HuH-7 (cell line): ENCODE results near the gene PAX4.

Experiments
- DNase-seq: peaks from one replicate; pipeline ENCODE4 v3.0.0; 2011; ENCODE audit warnings: low spot score

PAX4 gene

DNA sequence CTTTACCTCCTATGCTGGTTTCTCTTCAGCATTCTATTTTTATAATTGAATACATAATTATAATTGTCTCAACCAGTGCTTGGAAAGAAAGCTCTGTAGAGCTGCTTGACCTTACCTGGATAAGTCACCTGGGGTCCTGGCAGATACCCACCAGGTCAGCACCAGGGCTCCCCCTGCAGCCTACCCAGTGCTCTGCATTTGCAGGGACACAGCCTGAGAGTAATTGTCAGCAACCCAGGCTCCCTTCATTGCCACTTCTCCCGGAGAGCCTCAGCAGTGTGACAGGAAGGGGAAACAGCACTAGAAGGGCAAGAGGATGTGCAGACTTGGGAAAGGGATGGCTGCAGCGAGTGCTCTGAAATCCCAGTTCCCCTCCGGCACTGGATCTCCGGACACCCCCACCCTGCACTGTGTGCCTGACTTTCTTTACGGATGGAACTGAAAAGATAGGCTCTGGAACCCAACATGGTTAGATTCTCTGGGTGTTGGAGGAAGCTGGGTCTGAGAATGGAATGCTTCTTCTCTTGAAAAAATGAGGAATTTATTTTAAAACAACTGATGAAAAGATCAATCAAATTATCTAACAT lies 11.4 kb upstream of the PAX4 start:
- DNase-seq = peak; percentile 74

DNA sequence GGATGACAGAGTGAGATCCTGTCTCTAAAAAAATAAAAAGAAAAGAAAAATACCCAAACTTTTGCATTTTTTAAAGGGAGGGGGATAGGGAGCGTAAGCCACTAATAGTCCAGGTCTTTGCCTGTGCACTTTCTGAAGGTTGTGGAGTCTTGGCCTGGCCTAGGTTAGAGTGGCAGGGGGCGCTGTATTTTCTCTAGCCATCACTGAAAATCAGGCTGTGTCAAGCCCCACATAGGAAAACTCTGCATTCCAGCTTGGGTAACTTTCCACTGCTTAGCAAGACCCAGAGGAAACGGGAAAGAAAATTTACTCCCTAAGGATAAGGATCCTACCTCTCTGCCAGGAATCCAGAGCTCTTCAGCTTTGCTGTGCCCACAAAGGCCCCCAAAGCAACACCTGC lies 10.5 kb upstream of the PAX4 start:
- DNase-seq = peak; percentile 38

DNA sequence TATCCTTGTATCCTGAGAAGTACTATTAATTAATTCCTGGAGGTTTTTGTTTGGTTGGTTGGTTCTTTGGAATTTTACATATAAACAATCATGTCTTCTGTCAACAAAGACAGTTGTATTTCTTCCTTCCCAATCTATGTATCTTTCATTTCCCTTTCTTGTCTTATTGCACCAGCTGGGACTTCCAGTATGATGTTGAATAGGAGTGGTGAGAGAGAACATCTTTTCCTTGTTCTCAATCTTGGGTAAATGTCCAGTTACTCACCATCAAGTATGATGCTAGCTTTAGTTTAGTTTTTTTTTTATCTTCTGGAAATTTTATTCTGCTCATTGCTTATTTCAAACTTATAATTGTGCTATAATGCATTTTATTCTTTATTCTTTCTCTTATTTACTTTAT lies 7.4 kb upstream of the PAX4 start:
- DNase-seq = no peak

DNA sequence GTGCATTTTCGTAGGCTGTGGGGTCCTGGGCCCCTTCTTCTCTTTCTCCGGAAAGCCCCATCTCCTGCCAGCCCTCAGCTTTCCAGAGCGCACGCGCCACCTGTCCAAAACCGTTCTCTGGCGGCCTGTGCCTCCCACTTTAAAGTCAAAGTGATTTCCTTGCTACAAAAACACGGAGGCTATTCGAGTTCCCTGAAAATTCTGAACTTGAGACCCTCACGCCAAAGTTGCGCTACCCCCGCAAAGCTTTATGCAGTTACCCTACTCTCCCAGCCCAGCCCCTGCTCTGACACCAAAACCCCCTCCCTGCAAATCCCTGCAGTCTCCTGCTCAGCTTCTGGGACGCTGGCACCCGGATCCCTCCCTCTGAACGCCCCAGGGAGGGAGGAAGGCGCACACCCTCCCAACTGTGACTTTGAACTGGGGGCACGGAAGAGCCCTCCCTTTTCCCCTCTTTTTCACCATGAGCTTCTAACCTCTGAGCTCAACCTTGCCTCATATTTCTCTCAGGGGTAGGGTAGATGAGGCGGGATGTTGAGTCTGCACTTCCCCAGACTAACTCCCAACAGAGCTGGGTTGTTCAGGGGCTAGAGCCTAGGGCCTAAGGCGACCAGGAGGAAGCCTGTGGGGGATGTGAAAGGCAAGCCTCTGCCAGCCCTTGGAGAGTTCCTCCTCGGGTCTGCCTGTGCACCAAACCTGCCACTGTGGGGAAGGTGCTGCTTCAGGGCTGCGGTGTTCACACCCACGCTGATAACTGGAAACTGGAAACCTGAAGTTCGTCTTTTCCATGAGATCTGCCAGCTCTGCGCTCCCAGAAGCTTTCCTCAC lies 2.7 kb upstream of the PAX4 start:
- no peak for DNase-seq

DNA sequence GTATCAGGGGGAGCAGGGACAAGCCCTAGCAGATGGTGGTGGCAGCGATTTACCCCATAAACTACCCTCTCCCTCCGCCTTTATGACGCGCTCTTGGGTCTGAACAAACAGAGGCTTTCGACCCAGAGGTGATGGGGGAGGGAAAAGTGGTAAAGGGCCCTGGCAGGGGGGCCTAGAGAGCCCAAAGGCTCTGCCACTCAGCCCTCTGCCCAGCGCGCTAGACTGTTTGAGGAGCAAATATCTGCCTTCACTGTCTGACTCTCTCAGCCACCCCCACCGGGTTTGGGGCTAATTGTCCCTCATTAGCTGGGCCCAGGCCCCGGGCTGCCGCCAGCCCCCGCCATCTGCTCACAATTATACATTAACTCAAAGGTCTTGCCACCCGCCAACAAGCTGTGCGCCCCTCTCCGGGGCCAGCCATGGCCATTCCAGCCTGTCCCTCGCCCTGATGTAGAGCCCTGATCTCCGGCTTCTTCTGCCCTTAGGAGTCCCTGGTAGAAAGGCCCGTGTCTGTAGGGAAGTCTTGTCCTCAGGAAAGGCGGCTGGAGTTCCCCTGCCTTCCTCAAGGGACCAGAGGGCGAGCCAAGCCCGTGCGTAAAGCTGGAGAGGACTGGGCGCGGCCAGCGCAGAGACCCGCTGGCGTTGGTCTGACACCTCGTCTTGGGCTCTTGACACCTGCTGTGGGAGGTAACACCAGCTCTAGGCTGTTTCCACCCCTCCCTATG lies 1.9 kb upstream of the PAX4 start:
- DNase-seq = no peak

DNA sequence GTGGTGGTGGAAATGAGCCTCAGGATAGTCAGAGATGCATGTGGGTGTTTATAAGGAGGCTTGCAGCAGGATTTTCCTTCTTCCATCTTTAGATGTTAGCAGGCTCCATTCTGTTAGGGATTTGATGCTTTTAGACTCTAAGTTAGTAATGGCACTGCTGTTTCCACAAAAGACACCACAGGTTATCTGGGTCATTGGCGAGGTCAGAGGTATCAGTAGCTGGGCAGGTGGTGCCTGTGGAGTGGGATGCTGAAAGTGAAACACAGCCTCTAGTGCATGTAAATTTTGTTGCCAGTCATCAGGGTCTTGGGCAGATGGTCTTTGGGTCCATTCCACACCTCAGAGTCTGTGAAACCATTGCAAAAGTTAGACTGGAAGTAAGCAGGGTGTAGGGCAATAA lies 833 bp upstream of the PAX4 start:
- no peak for DNase-seq

DNA sequence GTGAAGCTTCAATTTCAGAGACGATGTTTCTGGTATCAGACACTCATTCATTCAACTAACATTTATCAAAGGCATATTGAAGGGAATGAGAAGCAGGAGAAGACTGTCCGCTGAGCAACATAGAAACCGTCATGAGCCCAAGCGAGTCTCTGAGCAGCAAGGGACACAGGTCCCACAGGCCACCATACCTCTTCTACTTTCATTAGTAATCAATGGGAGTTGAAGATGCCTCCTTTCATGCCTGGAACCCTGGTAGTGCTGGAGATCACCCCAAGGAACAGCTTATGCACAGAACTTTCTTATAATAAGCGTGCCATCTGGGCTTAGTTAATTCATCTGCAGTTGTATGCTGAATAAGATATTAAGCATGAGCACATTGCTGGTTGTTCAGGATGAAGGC lies 1.2 kb downstream of the PAX4 start:
- DNase-seq = no peak

DNA sequence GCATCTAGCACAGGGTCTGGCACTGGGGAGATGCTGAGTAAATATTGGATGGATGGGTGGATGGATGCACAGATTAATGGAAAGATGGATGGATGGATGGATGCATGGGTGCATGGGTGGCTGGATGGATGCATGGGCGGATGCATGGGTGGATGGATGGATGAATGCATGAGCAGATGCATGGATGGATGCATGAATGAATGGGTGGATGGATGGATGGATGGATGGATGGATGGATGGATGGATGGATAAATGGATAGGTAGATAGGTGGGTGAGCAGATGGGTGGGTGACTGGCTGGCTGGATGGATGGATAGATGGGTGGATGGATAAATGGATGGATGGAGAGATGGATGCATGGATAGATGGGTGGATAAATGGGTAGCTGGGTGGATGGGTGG lies 5.7 kb downstream of the PAX4 start:
- DNase-seq = no peak

DNA sequence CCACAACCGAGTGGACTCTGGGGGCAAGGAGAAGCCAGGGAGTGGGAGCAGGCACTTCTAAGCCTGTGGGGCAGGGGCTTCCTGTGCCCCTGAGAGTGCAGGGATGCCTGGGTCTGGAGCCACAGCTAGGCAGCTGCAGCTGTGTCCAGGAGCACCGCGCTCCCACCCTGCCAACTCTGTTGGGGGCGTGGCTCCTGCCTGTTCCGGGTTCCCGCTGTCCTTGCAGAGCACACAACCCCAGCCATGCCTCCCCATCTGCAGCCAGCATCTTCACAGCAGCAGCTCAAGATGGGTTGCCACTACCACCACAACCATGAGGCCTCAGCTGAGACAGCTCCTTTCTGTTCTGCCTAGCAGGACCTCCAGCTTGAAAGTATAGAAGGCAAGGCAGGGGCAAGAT lies 8.6 kb downstream of the PAX4 start:
- no peak for DNase-seq

DNA sequence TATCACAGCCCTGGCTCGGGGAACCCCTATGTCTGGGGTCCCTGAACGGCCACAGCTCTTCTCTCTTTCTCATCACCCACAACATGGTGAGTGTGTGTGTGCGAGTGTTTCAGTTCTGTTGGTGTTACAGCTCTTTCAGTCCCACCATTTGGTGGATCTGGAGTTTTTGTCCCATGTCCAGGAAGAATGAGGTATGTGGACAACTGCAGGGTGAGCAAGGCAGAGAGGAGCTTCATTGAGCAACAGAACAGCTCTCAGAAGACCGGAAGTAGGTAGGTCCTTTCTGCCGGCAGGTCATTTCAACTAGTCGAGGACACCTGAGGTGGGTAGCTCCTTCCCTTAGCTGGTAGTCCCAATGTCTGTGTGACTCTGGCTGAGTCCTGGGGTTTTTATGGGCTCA lies 9.5 kb downstream of the PAX4 start:
- DNase-seq = no peak

DNA sequence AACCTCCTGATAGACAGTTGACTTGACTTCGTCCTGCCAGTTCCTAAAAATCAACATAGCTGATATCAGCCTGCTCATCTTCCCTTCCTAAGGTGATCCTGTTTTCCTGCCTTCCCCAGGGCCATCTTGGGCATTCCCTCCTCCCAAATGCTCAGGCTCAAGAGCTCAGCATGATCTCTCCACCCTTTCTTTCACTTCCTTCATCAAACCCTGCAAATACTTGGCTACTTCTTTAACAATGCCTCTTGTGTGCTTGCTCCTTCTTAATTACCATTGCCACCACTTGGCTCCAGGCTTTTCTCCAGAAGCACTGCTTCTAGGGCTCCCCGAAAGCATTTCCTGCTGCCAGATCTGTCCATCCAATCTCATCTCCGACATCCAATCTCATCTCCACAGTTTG lies 17.1 kb downstream of the PAX4 start:
- no peak for DNase-seq

DNA sequence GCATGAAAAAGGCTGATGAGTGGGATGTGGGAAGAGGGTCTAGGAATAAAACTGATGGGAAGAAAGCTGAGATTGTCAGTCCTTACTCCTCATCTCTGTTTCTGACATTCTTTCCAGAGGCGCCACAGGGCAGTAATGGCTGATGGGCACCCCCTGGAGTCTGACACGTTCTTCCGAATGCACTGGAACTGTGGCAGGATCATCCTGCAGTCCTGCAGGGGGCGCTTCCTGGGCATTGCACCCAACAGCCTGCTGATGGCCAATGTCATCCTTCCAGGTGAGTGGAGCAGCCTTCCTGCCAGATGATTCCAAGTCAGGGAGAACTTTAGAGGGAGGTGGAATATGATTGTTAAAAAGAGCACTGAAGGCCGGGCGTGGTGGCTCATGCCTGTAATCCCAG lies 19.6 kb downstream of the PAX4 start:
- peak; percentile 69 for DNase-seq

DNA sequence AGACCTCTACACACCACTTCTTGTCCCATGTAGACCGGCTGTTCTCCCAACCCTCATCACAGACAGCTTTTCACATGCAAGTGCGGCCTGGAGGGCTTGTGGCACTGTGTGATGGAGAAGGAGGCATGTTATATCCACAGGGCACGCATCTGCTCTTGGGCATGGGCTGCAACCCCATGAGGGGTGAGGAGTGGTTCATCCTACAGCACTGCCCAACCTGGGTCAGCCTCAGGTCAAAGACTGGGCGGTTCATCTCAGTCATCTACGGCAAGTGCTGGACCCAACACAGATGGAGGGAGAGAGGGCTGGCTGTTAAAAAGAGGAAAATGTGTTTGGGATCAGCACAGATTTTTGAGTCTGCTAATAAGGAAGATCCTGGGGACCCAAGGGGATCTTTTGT lies 22.2 kb downstream of the PAX4 start:
- no peak for DNase-seq

DNA sequence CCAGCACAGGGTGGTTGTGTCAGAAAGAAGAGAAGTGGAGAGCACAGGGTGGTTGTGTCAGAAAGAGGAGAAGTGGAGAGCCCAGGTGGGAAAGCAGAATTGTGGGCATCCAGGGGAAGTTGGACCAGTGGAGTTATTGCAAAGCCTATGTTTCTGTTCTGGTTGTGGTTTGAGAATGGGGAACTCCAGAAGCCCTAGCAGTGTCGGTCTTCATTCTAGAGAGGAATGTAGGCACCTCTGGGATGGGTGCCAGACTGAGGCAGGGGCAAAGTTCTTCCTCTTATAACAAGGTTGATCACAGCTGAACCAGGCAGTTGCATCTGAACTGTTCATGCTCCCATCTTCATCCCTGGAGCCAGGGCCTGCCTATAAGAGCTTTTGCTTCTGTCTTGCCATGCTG lies 23.5 kb downstream of the PAX4 start:
- DNase-seq = no peak

DNA sequence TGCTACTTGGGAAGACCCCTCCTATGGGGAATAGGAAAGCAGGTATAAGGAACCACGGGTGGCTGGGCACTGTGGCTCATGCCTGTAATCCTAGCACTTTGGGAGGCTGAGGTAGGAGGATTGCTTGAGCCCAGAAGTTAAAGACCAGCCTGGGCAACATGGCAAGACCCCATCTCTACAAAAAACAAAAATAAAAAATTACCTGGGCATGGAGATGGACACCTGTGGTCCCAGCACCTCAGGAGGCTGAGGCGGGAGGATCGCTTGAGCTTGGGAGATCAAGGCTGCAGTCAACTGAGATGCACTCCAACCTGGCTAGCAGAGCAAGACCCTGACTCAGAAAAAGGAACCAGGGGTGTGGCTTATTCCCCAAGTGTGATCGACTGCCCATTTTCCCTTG lies 25.4 kb downstream of the PAX4 start:
- DNase-seq = no peak

DNA sequence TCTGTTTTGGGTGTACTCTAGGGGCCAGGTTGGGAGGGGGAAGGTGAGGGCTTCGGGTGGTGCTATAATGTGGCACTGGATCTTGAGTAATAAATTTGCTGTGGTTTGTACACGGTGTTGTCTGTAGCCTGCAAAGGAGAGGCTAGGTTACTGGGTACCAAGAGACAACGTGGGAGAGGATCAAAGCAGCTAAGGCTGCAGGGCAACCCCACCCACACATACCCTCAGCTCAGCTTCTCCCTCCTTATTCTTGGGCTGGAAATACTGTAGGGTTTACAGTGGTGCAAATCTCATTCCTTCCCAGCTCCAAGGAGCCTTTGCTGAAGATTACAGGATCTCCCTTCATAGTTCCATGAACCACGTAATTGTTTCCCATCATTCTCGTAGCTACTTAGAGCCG lies 26.4 kb downstream of the PAX4 start:
- no peak for DNase-seq

DNA sequence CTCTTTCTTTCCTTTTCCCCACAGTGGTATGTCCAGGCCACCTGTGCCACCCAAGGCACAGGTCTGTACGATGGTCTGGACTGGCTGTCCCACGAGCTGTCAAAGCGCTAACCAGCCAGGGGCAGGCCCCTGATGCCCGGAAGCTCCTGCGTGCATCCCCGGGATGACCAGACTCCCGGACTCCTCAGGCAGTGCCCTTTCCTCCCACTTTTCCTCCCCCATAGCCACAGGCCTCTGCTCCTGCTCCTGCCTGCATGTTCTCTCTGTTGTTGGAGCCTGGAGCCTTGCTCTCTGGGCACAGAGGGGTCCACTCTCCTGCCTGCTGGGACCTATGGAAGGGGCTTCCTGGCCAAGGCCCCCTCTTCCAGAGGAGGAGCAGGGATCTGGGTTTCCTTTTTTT lies 26.8 kb downstream of the PAX4 start:
- no peak for DNase-seq

DNA sequence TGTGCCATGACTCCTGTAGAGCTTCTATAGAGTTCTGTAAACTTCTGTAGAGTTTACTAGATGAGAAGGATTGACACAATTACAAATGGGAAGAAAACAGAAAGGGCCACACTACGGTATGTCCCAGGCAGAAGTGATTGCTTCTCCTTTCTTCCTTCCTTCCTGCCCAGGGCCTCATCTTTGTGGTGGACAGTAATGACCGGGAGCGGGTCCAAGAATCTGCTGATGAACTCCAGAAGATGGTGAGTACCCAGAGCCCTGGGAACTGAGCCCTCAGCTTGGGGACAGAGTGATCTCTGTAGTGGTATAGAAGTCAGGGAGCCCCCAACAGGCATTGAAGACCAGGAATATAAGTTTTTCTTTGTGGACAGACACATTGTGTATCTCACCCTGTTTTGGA lies 28.0 kb downstream of the PAX4 start:
- DNase-seq = no peak

DNA sequence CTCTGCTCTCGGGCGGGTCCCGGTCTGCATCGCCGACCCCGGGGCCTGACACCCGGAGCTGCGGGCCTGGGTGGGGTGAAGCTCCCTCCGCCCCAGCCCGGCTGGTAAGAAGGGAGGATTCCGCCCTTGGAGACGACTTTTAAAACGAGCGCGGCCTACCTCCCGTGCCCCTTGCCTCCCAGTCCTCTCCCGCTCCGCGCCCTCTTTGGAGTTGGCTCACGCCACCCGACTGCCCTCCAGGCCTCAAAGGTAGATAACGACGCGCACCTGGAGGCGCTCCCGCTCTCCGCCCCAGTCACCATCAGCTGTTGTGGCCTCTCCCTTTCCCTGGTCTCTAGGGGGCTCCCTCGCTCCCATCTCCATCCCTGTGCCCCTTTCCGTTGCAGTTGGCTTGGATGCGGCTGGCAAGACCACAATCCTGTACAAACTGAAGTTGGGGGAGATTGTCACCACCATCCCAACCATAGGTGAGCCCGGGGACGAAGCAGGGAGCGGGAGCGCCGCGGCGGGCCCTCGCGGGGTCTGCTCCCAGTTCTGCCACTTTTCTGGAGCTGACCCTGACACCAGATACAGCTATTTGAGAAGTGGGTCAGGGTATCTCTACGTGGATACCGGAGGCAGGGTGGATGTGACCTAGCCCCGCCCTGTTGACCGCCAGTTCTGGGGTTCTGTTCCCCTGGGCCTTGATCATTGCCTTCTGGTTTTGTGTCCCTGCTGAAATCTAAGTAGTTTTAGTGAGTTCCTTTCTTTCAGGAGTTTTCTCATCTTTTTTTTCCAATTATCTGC lies 29.1 kb downstream of the PAX4 start:
- peak; percentile 90 for DNase-seq

DNA sequence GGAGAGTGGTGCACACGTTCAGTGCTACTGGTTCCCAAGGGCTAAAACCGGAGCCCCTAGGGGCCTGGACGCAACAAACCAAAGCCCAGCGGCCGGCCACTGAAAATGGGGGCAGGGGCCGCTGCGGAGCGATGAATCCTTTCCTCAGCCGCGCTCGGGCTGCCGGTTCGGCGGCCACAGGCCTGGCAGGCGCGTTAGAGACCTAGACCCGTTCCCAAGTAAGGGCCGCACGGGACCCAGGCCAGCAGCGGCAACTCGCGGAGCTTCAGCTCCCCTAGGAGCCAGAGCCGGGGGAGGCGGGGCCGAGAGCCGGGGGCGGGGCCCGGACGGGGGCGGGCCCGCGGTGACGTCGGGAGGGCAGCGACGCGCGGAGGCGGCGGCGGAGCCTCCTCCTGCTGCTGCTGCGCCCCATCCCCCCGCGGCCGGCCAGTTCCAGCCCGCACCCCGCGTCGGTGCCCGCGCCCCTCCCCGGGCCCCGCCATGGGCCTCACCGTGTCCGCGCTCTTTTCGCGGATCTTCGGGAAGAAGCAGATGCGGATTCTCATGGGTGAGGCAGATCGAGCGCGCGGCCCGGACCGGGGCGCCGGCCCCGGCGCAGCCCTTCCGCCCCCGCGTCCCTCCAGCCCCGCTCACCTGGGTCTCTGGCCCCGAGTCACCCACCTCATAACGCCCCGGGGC lies 29.8 kb downstream of the PAX4 start, which contains the start of gene ARF5:
Gene ARF5, plus strand, starts transcription at position 393 of the 678 bp plus-strand sequence. Its CDS starts 88 bp downstream, at position 481.
- DNase-seq = peak; percentile 92

DNA sequence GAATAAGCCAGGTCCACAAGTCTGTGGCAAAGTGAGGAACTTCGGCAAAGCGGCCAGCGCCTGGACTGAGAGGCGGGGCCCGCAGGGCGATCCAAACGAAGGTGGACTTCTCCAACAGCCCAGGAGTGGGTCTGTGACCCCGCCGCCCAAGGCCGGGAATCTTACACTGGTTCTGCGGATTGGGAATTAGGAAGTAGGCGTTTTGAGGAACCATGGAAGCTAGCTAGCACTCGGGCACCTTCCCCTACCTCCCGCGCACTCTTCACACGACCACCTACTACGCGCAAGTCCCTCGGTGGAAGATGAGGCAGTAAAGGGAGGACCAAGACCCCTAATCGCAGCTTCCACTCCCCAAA lies 30.3 kb downstream of the PAX4 start:
- no peak for DNase-seq

DNA sequence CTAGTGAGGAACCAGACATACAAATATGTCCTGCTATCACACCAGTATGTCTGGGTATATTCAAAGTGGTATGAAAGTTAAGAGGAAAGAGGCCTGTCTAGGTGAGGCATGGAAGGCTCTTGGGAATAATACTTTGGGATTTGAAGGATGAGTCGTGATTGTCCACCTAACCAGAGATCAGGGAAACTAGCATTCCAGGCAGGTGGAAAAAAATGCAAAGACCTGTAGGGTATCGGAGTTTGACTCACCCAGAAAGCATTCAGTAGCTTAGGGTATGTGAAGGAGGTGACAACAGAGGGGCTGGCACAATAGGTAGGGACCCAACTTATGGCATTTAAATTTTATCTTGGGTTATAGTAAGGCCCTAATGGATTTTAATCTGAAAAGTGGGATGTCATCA lies 31.6 kb downstream of the PAX4 start:
- DNase-seq = no peak
